22Rv1 (cell line): ENCODE measurements around the gene ADAMTS2.

Experiments
- H3K27ac ChIP-seq: fragments of 450-650 bp; 2 replicates; pipeline ENCODE4 v1.5.1; 2017
- CTCF ChIP-seq: fragments of 450-650 bp; IDR thresholded peaks from 2 replicates; pipeline ENCODE4 v1.5.1; 2017; ENCODE audit warnings: mild to moderate bottlenecking
- ZFX ChIP-seq: fragments of 450-650 bp; IDR thresholded peaks from 2 replicates; pipeline ENCODE4 v1.6.1; 2017; ENCODE audit warnings: antibody characterized with exemption, borderline replicate concordance

Gene ADAMTS2

GRCh38 chr5:179212870-179213269 lies 132.4 kb downstream of the ADAMTS2 start:
- no peak overlapping the region for H3K27ac ChIP-seq
- peak; percentile 63 for TF ChIP-seq CTCF
- TF ChIP-seq ZFX: no peak

GRCh38 chr5:179211631-179212030 lies 133.6 kb downstream of the ADAMTS2 start:
- no peak overlapping the region for H3K27ac ChIP-seq
- TF ChIP-seq CTCF (no peak), ZFX (no peak)

GRCh38 chr5:179211068-179211467 lies 134.2 kb downstream of the ADAMTS2 start:
- H3K27ac ChIP-seq: no peak overlapping the region
- no peak for TF ChIP-seq CTCF
- TF ChIP-seq ZFX: no peak

- TF ChIP-seq ZFX: no peak
- no peak for TF ChIP-seq CTCF
- H3K27ac ChIP-seq: no peak overlapping the region
Measured at GRCh38 chr5:179210478-179210877, 134.8 kb downstream of the ADAMTS2 start.

GRCh38 chr5:179209359-179210150 lies 135.7 kb downstream of the ADAMTS2 start:
- TF ChIP-seq ZFX (no peak), CTCF (no peak)
- H3K27ac ChIP-seq: no peak overlapping the region

- H3K27ac ChIP-seq: no peak overlapping the region
- no peak for TF ChIP-seq ZFX
- TF ChIP-seq CTCF: no peak
Measured at GRCh38 chr5:179208706-179209358, 136.4 kb downstream of the ADAMTS2 start.
